GM19238 (cell line): ENCODE results near the gene MRPS23.

Experiments used
- DNase-seq: peaks from one replicate; pipeline ENCODE4 v3.0.0; 2011; ENCODE audit warnings: low spot score; ENCODE audit not compliant: insufficient read length

MRPS23 gene

GRCh38 chr17:57803021-57803420, 46.8 kb downstream of the MRPS23 start:
- no peak for DNase-seq

- no peak for DNase-seq
Measured at GRCh38 chr17:57801044-57801711, 48.7 kb downstream of the MRPS23 start.

GRCh38 chr17:57794841-57795240, 55.0 kb downstream of the MRPS23 start:
- no peak for DNase-seq

GRCh38 chr17:57788725-57789124, 61.1 kb downstream of the MRPS23 start:
- no peak for DNase-seq

- DNase-seq: no peak
Measured at GRCh38 chr17:57785022-57785421, 64.8 kb downstream of the MRPS23 start.
